ENCODE results near the gene USP20.
A peak's percentile ranks its signal among the peaks of the same experiment; 100 is the strongest.

The USP20 gene

GRCh38 chr9:129823542-129823934 lies 11.7 kb upstream of the USP20 start:
- DNase-seq (ENCODE audit: low read depth in 2 of 2) = no peak

DNA sequence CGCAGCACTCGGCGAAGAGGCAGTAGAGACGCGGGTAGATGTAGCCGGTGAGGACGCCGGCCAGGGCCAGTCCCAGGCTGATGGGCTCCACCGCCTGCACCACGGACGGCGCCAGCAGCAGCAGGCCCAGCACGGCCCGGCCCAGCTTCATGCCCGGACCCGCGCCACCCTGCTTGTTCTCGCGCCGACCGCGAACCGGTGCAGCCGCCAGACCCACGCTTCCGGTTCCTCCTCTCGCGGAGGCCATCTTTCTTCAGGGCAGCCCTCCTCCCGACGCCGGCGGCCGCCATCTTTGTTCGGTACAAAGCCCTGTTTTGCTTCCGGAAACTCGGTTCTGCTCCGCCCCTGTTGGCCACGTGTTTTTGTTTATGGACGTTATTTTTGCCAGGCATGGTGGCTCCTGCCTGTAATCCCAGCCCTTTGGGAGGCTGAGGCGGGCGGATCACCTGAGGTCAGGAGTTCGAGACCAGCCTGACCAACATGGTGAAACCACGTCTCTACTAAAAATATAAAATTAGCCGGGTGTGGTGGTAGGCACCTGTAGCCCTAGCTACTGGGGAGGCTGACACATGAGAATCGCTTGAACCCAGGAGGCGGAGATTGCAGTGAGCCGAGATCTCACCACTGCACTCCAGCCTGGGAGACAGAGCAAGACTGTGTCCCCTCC lies 11.2 kb upstream of the USP20 start, which contains the start of gene TOR1A:
Gene TOR1A (minus strand): TSS at position 202 of the 667 bp plus-strand sequence. CDS start 51 bp downstream, at position 151.
- DNase-seq (ENCODE audit: low read depth in 2 of 2) = peak; percentile 83 to 92

GRCh38 chr9:129826344-129826743 lies 8.9 kb upstream of the USP20 start:
- DNase-seq (ENCODE audit: low read depth in 2 of 2) = no peak

DNA sequence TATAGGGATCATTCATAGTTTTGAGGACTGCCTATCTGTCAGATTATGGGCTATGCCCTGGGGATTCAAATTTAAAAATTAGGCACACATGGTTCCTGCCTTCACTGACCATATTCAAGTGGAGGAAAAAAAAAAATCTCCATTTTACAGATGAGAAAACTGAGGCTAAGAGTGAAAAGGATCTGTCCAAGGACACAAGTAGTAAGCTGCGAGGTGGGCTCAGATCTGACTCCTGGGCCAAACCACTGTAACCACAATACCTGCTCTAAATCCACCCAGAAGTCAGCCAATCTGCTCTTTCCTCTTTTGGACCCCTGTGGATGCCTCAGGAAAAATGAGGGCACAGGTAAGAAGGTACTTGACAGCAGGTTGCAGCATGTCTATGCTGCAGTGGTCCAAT lies 8.5 kb upstream of the USP20 start:
- no peak for DNase-seq (ENCODE audit: low read depth in 2 of 2)

- DNase-seq (ENCODE audit: low read depth in 2 of 2) = no peak
Observed at GRCh38 chr9:129828051-129828450, 7.2 kb upstream of the USP20 start.

DNA sequence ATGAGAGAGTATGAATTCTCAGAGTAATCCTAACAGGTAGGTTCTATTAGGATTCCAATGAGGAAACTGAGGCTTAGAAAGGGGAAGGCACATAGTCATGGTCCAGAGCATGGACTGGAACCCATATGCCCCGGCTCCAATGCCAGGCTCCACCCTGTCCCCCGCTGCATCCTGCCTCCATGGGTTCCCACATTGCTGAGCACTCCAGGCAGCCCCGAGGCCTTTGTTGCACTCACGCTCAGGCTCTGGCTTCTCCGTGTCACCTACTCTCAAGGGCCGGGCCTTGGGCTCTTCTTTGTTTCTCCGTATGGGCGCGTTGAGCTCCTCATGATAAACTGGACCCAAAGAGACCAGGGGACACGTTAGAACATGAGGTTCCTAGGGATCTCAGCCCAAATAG lies 6.3 kb upstream of the USP20 start:
- DNase-seq (ENCODE audit: low read depth in 2 of 2) = no peak

- no peak for DNase-seq (ENCODE audit: low read depth in 2 of 2)
Observed at GRCh38 chr9:129832982-129833381, 2.3 kb upstream of the USP20 start.

DNA sequence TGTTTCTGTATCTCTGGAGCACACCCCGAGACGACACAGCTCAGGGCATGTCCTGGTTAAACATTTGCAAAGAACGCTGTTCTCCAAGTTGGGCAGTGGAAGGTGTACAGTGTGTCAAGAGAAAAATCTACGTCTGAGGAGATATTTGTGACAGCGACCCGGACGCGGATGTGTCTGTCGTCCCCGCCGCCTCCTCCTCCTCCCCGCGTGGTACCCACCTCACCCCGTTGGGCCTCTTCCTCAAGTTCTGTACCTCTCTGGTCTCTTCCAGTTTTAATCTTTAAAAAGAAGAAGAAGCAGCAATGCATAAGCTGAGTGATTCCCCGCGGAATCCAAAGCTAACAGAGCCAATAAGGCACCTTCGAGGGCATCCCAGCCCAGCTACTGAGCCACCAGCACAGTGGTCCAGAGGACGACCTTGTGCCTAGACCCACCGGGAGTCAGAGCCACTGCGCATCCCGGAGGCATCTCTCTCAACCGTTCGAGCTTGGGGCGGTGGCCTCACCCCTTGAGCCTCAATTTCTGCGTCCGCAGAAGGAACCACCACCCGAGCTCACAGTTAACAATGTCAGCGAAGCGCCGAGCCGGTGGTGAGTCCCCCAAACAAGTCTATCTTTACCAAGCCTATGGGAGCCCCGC lies 650 bp upstream of the USP20 start:
- DNase-seq (ENCODE audit: low read depth in 2 of 2) = peak; percentile 28 to 34

GRCh38 chr9:129835860-129836223 lies 584 bp downstream of the USP20 start:
- DNase-seq (ENCODE audit: low read depth in 2 of 2) = no peak

- DNase-seq (ENCODE audit: low read depth in 2 of 2) = peak in 1 of 2 experiments; percentile 39
Observed at GRCh38 chr9:129836311-129837007, 1.2 kb downstream of the USP20 start.

DNA sequence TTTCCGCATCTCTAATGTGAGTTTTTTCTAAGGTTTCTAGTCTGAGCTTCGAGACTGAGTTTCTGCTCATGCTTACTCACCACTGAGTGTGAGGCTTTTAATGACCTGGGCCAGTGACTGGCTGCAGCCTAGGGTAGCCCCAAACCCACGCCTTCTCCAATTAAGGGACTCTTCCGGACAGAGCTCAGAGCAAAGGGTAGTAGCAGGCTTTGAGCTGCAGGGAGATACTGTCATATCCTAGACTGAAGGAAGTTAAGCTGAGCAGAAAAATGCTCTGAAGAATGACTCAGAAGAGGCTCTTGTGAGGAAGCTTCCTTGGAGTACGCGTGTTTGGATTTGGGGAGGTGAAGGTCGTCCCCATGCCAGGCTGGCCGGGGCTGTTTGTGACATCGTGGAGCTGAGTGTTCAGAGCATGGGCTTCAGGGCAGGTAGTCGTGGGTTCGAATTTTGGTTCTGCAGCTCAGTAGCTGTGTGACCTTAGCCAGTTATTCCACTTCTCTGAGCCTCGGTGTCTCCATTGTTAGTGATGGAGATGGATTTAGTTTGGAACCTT lies 3.5 kb downstream of the USP20 start:
- peak in 1 of 2 experiments; percentile 33 for DNase-seq (ENCODE audit: low read depth in 2 of 2)

- no peak for DNase-seq (ENCODE audit: low read depth in 2 of 2)
Observed at GRCh38 chr9:129839324-129840023, 4.2 kb downstream of the USP20 start.

GRCh38 chr9:129840034-129840433 lies 4.8 kb downstream of the USP20 start:
- DNase-seq (ENCODE audit: low read depth in 2 of 2) = no peak

GRCh38 chr9:129841071-129841470 lies 5.8 kb downstream of the USP20 start:
- DNase-seq (ENCODE audit: low read depth in 2 of 2) = no peak

- no peak for DNase-seq (ENCODE audit: low read depth in 2 of 2)
Observed at GRCh38 chr9:129845373-129845772, 10.1 kb downstream of the USP20 start.

- no peak for DNase-seq (ENCODE audit: low read depth in 2 of 2)
Observed at GRCh38 chr9:129848712-129849441, 13.6 kb downstream of the USP20 start.

DNA sequence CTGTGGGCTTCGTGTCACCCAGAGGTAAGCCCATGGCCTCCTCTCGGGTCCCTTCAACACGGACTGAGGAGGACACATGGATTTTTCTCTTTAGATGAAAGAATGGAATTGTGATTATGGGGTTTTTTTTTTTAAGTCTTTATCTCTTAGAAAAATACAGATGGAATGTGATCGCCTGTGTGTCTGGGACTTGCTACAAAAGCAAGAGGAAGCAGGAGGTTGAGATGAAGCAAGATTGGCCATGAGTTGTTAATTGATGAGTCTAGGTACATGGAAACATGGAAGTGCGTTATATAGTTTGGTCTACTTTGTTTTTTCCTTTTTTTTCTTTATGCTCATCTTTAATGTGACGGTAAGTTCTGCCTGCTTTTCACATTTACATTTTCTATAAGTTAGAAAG lies 14.6 kb downstream of the USP20 start:
- DNase-seq (ENCODE audit: low read depth in 2 of 2) = no peak

- no peak for DNase-seq (ENCODE audit: low read depth in 2 of 2)
Observed at GRCh38 chr9:129850821-129851550, 15.7 kb downstream of the USP20 start.

DNA sequence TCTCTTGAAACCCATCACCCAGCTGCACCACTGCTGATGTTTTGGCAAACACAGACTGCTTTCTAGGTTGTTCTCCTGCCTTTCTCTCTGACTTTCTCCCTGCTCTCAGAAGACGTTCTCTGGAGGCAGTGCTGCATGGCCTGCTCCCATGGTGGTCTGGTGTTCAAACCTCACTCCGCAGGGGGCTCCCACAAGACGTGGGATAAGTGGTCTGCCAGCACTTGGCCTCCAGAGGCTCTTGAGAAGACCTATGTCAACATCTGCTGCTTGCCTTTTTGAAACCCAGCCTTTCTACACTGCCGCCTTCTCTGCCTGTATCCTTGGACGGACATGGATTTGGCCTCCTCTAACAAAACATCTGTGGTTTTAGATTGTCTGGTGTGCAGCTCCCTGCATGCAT lies 16.6 kb downstream of the USP20 start:
- no peak for DNase-seq (ENCODE audit: low read depth in 2 of 2)

GRCh38 chr9:129852579-129852978 lies 17.3 kb downstream of the USP20 start:
- no peak for DNase-seq (ENCODE audit: low read depth in 2 of 2)

DNA sequence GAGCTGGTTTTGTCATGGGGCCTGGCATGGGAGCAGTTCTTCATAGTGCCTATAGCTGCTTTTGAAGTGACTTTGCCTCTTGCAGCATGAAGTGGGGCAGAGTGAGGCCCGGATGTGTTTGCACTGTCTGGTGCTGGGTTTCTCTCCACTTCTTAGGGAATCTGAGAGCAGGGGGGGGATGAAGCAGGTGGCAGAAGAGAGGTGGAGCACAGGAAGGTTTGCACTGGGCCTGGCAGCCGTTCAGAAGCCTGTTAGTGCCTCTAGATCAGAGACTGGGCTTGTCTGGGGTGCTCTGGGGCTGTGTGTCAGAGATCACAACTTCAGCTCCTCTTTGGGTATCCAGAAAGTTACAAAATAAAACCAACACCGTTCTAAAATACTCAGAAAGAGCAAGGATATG lies 18.4 kb downstream of the USP20 start:
- no peak for DNase-seq (ENCODE audit: low read depth in 2 of 2)

Measured in stimulated activated CD4-positive, alpha-beta T cell treated with anti-CD3 and anti-CD28 coated beads, Interleukin-12 subunit alpha, Interleukin-12 subunit beta, amount 100 ng/mL, for 24 hours (primary cell).